Lower leg skin (tissue), 3 donors: ENCODE data around the gene CCDC102B.

Experiments
- CTCF ChIP-seq, 3 donors: fragments of 450-650 bp; IDR thresholded peaks; one replicate each; pipeline ENCODE4 v1.5.1; 2016; ENCODE audit warnings: antibody characterized with exemption in 3 of 3, mild to moderate bottlenecking in 3 of 3, moderate library complexity in 2 of 3
- POLR2A ChIP-seq, 2 donors: fragments of 450-650 bp; IDR thresholded peaks; one replicate each; pipeline ENCODE4 v1.6.1; 2016 to 2017; ENCODE audit warnings: antibody characterized with exemption in 2 of 2, mild to moderate bottlenecking in 1 of 2, moderate library complexity in 1 of 2

GRCh38 chr18:68772268-68772667 is 25.6 kb upstream of the CCDC102B start:
- TF ChIP-seq CTCF (IDR thresholded peaks at IDR 0.05) (no peak), POLR2A (IDR thresholded peaks at IDR 0.05) (no peak)
